NCI-H69 (cell line): ENCODE measurements around the gene MYO18B.
"Not testable (repeated sequence)": the region's sequence is repeated elsewhere in the genome, so short reads cannot be mapped to it uniquely, and the experiment has no call there.

Source experiments
- DNase-seq: peaks from one replicate; lab custom pipeline; 2025; lab: John Stamatoyannopoulos, UW

The MYO18B gene

GRCh38 chr22:25942856-25943411 lies 200.9 kb downstream of the MYO18B start:
- DNase-seq: peak; percentile 99

GRCh38 chr22:25950111-25950510 lies 208.1 kb downstream of the MYO18B start:
- no peak for DNase-seq

- DNase-seq: peak; percentile 32
Measured at GRCh38 chr22:25953276-25953675, 211.3 kb downstream of the MYO18B start.

- DNase-seq: no peak
Measured at GRCh38 chr22:25953919-25954318, 211.9 kb downstream of the MYO18B start.

- DNase-seq: no peak
Measured at GRCh38 chr22:25955323-25955722, 213.3 kb downstream of the MYO18B start.

GRCh38 chr22:25956801-25957200 lies 214.8 kb downstream of the MYO18B start:
- DNase-seq: no peak

- no peak for DNase-seq
Measured at GRCh38 chr22:25959818-25960774, 218.1 kb downstream of the MYO18B start.

- no peak for DNase-seq
Measured at GRCh38 chr22:25961699-25962098, 219.7 kb downstream of the MYO18B start.

GRCh38 chr22:25962711-25963110 lies 220.7 kb downstream of the MYO18B start:
- no peak for DNase-seq

- DNase-seq: no peak
Measured at GRCh38 chr22:25964961-25965730, 223.2 kb downstream of the MYO18B start.

- peak; percentile 92 for DNase-seq
Measured at GRCh38 chr22:25966448-25966913, 224.5 kb downstream of the MYO18B start.

- no peak for DNase-seq
Measured at GRCh38 chr22:25969286-25969685, 227.3 kb downstream of the MYO18B start.

- DNase-seq: no peak
Measured at GRCh38 chr22:25969901-25970300, 227.9 kb downstream of the MYO18B start.

- peak; percentile 99 for DNase-seq
Measured at GRCh38 chr22:25970374-25970911, 228.5 kb downstream of the MYO18B start.

GRCh38 chr22:25970999-25971811 lies 229.2 kb downstream of the MYO18B start:
- DNase-seq: peak; percentile 36

- DNase-seq: peak; percentile 16
Measured at GRCh38 chr22:25972397-25972796, 230.4 kb downstream of the MYO18B start.

- peak; percentile 21 for DNase-seq
Measured at GRCh38 chr22:25976356-25976755, 234.4 kb downstream of the MYO18B start.

- no peak for DNase-seq
Measured at GRCh38 chr22:25979968-25980367, 238.0 kb downstream of the MYO18B start.

GRCh38 chr22:25984911-25985310 lies 242.9 kb downstream of the MYO18B start:
- DNase-seq: not testable (repeated sequence)

GRCh38 chr22:25987948-25988347 lies 246.0 kb downstream of the MYO18B start:
- peak; percentile 56 for DNase-seq

GRCh38 chr22:25990940-25991339 lies 249.0 kb downstream of the MYO18B start:
- DNase-seq: no peak
